Measurements from ENCODE around the gene PGGHG. TPM values are rescaled to one million over a fixed set of nuclear protein-coding genes. Genes with fewer than 3 reads are reported as not detected.

PGGHG gene
- polyA plus RNA-seq, 1 donor from 2014 or later: 2.1 TPM

DNA sequence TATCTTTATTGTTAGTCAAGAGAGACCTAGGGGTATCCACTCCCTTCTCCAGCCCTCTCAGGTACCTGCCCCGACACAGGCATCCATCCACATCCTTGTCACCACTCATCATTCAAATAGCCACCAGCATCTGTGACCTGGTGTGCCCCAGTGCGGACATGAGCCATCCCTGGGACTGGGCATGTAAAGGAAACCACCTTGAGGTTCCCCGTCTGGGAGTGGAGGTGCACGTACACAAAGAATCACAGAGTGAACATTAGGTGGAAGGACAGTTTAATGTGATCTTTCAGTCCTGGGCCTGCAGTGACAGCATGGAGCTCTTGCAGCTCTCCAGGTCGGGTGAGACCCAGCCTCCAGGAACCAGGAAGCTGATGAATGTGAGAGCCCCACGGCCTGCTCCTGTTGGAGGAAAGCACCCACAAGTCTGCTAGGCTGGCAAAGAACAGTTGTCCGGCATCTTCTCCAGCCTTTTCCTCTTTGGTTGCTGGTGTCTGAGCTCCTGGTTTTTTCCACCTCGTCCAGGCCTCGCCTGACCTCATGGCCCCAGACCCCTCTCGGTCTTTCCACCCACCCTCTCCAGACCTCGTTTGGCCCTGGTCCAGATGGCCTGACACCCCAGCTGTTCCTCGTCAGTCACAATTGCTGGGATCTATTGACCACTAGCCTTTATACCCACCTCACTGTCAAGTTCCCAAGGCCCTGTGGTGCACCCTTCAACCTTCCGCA, 35.6 kb upstream of the PGGHG start:
- Histone ChIP-seq H3K36me3 (ENCODE audit: insufficient read depth, low read length) (no peaks in the 10 kb centered on the region), H3K27me3 (ENCODE audit: insufficient read depth, low read depth, low read length) (no peaks in the 10 kb centered on the region), H3K79me2 (replicated peaks; ENCODE audit: insufficient read depth, low read length) (no peaks in the 10 kb centered on the region), H4K20me1 (ENCODE audit: insufficient read depth) (no peaks in the 10 kb centered on the region), H3K9me2 (ENCODE audit: insufficient read depth, low read length) (no peaks in the 10 kb centered on the region), H3K4me3 (ENCODE audit: low read length) (no peak overlapping the region), H3K9ac (ENCODE audit: low read length) (no peak overlapping the region), H2AFZ (ENCODE audit: low read depth, low read length) (no peak overlapping the region), H3K27ac (ENCODE audit: low read length) (no peak overlapping the region), H3F3A (ENCODE audit: insufficient read depth, low read length, poor library complexity, severe bottlenecking) (no peaks in the 10 kb centered on the region), H3K4me2 (ENCODE audit: low read length) (no peak overlapping the region), H3K9me3 (ENCODE audit: low read length) (no peaks in the 10 kb centered on the region)
- TF ChIP-seq CTCF (IDR thresholded peaks at IDR 0.05; ENCODE audit: poor library complexity, severe bottlenecking) (no peak), TAF1 (IDR thresholded peaks at IDR 0.05; ENCODE audit: low read depth) (no peak), EZH2 (IDR thresholded peaks at IDR 0.05; ENCODE audit: borderline replicate concordance, insufficient read depth, low read length, poor library complexity, severe bottlenecking) (no peak), POLR2AphosphoS5 (IDR thresholded peaks at IDR 0.05) (no peak), SMC3 (conservative IDR thresholded peaks at IDR 0.05; ENCODE audit: poor library complexity) (no peak), RAD21 (conservative IDR thresholded peaks at IDR 0.05) (no peak), EP300 (conservative IDR thresholded peaks at IDR 0.05; ENCODE audit: poor library complexity, severe bottlenecking) (no peak), MXI1 (conservative IDR thresholded peaks at IDR 0.05; ENCODE audit: poor library complexity, severe bottlenecking) (no peak)
- TF ChIP-seq, protein P1, sequence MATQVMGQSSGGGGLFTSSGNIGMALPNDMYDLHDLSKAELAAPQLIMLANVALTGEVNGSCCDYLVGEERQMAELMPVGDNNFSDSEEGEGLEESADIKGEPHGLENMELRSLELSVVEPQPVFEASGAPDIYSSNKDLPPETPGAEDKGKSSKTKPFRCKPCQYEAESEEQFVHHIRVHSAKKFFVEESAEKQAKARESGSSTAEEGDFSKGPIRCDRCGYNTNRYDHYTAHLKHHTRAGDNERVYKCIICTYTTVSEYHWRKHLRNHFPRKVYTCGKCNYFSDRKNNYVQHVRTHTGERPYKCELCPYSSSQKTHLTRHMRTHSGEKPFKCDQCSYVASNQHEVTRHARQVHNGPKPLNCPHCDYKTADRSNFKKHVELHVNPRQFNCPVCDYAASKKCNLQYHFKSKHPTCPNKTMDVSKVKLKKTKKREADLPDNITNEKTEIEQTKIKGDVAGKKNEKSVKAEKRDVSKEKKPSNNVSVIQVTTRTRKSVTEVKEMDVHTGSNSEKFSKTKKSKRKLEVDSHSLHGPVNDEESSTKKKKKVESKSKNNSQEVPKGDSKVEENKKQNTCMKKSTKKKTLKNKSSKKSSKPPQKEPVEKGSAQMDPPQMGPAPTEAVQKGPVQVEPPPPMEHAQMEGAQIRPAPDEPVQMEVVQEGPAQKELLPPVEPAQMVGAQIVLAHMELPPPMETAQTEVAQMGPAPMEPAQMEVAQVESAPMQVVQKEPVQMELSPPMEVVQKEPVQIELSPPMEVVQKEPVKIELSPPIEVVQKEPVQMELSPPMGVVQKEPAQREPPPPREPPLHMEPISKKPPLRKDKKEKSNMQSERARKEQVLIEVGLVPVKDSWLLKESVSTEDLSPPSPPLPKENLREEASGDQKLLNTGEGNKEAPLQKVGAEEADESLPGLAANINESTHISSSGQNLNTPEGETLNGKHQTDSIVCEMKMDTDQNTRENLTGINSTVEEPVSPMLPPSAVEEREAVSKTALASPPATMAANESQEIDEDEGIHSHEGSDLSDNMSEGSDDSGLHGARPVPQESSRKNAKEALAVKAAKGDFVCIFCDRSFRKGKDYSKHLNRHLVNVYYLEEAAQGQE (IDR thresholded peaks at IDR 0.05; ENCODE audit: borderline replicate concordance): no peak

GRCh38 chr11:253886-254270, 35.0 kb upstream of the PGGHG start:
- H3K4me2 ChIP-seq (ENCODE audit: low read length): no peak overlapping the region
- no peak overlapping the region for H3K4me3 ChIP-seq (ENCODE audit: low read length)
- no peak overlapping the region for H3K9ac ChIP-seq (ENCODE audit: low read length)
- no peak for TF ChIP-seq SMC3 (conservative IDR thresholded peaks at IDR 0.05; ENCODE audit: poor library complexity)
- TF ChIP-seq RAD21 (conservative IDR thresholded peaks at IDR 0.05): no peak
- no peak for TF ChIP-seq MXI1 (conservative IDR thresholded peaks at IDR 0.05; ENCODE audit: poor library complexity, severe bottlenecking)
- TF ChIP-seq, protein P1 (IDR thresholded peaks at IDR 0.05; ENCODE audit: borderline replicate concordance): no peak
- TF ChIP-seq POLR2AphosphoS5 (IDR thresholded peaks at IDR 0.05): no peak
- TF ChIP-seq EZH2 (IDR thresholded peaks at IDR 0.05; ENCODE audit: borderline replicate concordance, insufficient read depth, low read length, poor library complexity, severe bottlenecking): no peak
- TF ChIP-seq EP300 (conservative IDR thresholded peaks at IDR 0.05; ENCODE audit: poor library complexity, severe bottlenecking): no peak
- TF ChIP-seq TAF1 (IDR thresholded peaks at IDR 0.05; ENCODE audit: low read depth): no peak
- no peak for TF ChIP-seq CTCF (IDR thresholded peaks at IDR 0.05; ENCODE audit: poor library complexity, severe bottlenecking)
- H3K27ac ChIP-seq (ENCODE audit: low read length): no peak overlapping the region
- no peaks in the 10 kb centered on the region for H3K27me3 ChIP-seq (ENCODE audit: insufficient read depth, low read depth, low read length)
- no peaks in the 10 kb centered on the region for H4K20me1 ChIP-seq (ENCODE audit: insufficient read depth)
- H3K9me3 ChIP-seq (ENCODE audit: low read length): no peaks in the 10 kb centered on the region
- no peaks in the 10 kb centered on the region for H3K79me2 ChIP-seq (replicated peaks; ENCODE audit: insufficient read depth, low read length)
- H3F3A ChIP-seq (ENCODE audit: insufficient read depth, low read length, poor library complexity, severe bottlenecking): no peaks in the 10 kb centered on the region
- no peaks in the 10 kb centered on the region for H3K36me3 ChIP-seq (ENCODE audit: insufficient read depth, low read length)
- no peak overlapping the region for H2AFZ ChIP-seq (ENCODE audit: low read depth, low read length)
- H3K9me2 ChIP-seq (ENCODE audit: insufficient read depth, low read length): no peaks in the 10 kb centered on the region

Measured in neural cell (in vitro differentiated cells).